ENCODE results near the gene FAM186B. TPM values are rescaled to one million over a fixed set of nuclear protein-coding genes. Genes with fewer than 3 reads are reported as not detected.

The FAM186B gene
- total and polyA plus RNA-seq, 2 of the 13 experiments (the other 11 are each of a cell fraction or from before 2014, with no cell fraction given): 0.07 to 0.20 TPM

- BruUV-seq (replicated peaks): no TSS peak
- no peak for FAIRE-seq
- Histone ChIP-seq H2AFZ (ENCODE audit: low read length) (no peak overlapping the region), H4K20me1 (ENCODE audit: insufficient read depth, low read length) (no peaks in the 10 kb centered on the region), H3K27me3 (ENCODE audit: control insufficient read depth in 1 of 2, insufficient read depth in 2 of 2, low read length in 2 of 2) (no peaks in the 10 kb centered on the region), H3K4me3 (replicated peaks in 1 of 3; ENCODE audit: insufficient read depth in 1 of 3, low read depth in 2 of 3, low read length in 3 of 3) (no peak overlapping the region), H3K36me3 (replicated peaks in 1 of 2; ENCODE audit: control insufficient read depth in 1 of 2, insufficient read depth in 2 of 2, low read length in 2 of 2) (no peaks in the 10 kb centered on the region), H3K9me3 (ENCODE audit: low read length) (no peaks in the 10 kb centered on the region), H3K9ac (ENCODE audit: insufficient read depth, low read depth, low read length) (no peak overlapping the region), H3K4me1 (ENCODE audit: insufficient read depth, low read length) (0 out of 2 replicates have a peak, but pooled peaks cover under 1% of the 10 kb centered on the region), H3K4me2 (ENCODE audit: low read depth, low read length) (no peak overlapping the region), H3K79me2 (ENCODE audit: insufficient read depth, low read length) (no peaks in the 10 kb centered on the region), H3K27ac (ENCODE audit: extremely low read length, insufficient read depth, low read length) (no peak overlapping the region)
- in situ Hi-C loops (cut with HindIII; ENCODE audit: extremely low pct_ligation_motif_present, low pct_unique_long_range_greater_than_20kb) (no loop called here), intact Hi-C loops (cut with micrococcal nuclease; ENCODE audit: unreplicated experiment) (no loop called here)
- ChIA-PET POLR2A (interaction anchor here (1.0 kb wide), 1 partner anchor 22 kb away, joined by 3 read pairs; no protein-coding TSS in a partner anchor), CTCF (ENCODE audit: low intra/inter-chr PET ratio, low total read pairs) (no interaction called here)
- no peak for ATAC-seq
- no peak for TF ChIP-seq ZNF225 (CRISPR knock-in tag; IDR thresholded peaks at IDR 0.05)
- no peak for TF ChIP-seq SNAPC5 (CRISPR knock-in tag; IDR thresholded peaks at IDR 0.05; ENCODE audit: borderline replicate concordance)
- TF ChIP-seq HDAC2 (CRISPR knock-in tag; IDR thresholded peaks at IDR 0.05): no peak
- 90% methylated on average over 6 of the region's 6 CpGs for WGBS (ENCODE audit: low lambda C conversion rate)
- no peak for DNase-seq (ENCODE audit: low spot score)
Measured at GRCh38 chr12:49631336-49631907, 26.0 kb upstream of the FAM186B start.

GRCh38 chr12:49627752-49628360, 22.4 kb upstream of the FAM186B start:
- no peak for FAIRE-seq
- Histone ChIP-seq H3K79me2 (ENCODE audit: insufficient read depth, low read length) (no peaks in the 10 kb centered on the region), H3K9me3 (ENCODE audit: low read length) (no peaks in the 10 kb centered on the region), H3K36me3 (replicated peaks in 1 of 2; ENCODE audit: control insufficient read depth in 1 of 2, insufficient read depth in 2 of 2, low read length in 2 of 2) (no peaks in the 10 kb centered on the region), H3K9ac (ENCODE audit: insufficient read depth, low read depth, low read length) (no peak overlapping the region), H2AFZ (ENCODE audit: low read length) (no peak overlapping the region), H3K4me1 (ENCODE audit: insufficient read depth, low read length) (peaks cover 11% of the 10 kb centered on the region), H3K27me3 (ENCODE audit: control insufficient read depth in 1 of 2, insufficient read depth in 2 of 2, low read length in 2 of 2) (no peaks in the 10 kb centered on the region), H3K4me2 (ENCODE audit: low read depth, low read length) (no peak overlapping the region), H3K27ac (ENCODE audit: extremely low read length, insufficient read depth, low read length) (no peak overlapping the region), H3K4me3 (replicated peaks in 1 of 3; ENCODE audit: insufficient read depth in 1 of 3, low read depth in 2 of 3, low read length in 3 of 3) (no peak overlapping the region), H4K20me1 (ENCODE audit: insufficient read depth, low read length) (no peaks in the 10 kb centered on the region)
- no peak for ATAC-seq
- WGBS (ENCODE audit: low lambda C conversion rate): 88% methylated on average over 3 of the region's 3 CpGs
- intact Hi-C loops (cut with micrococcal nuclease; ENCODE audit: unreplicated experiment) (no loop called here), in situ Hi-C loops (cut with HindIII; ENCODE audit: extremely low pct_ligation_motif_present, low pct_unique_long_range_greater_than_20kb) (no loop called here)
- no TSS peak for BruUV-seq (replicated peaks)
- TF ChIP-seq ZSCAN5A (CRISPR knock-in tag; IDR thresholded peaks at IDR 0.05; ENCODE audit: borderline replicate concordance): no peak
- TF ChIP-seq, protein P1, sequence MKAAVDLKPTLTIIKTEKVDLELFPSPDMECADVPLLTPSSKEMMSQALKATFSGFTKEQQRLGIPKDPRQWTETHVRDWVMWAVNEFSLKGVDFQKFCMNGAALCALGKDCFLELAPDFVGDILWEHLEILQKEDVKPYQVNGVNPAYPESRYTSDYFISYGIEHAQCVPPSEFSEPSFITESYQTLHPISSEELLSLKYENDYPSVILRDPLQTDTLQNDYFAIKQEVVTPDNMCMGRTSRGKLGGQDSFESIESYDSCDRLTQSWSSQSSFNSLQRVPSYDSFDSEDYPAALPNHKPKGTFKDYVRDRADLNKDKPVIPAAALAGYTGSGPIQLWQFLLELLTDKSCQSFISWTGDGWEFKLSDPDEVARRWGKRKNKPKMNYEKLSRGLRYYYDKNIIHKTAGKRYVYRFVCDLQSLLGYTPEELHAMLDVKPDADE (CRISPR knock-in tag; IDR thresholded peaks at IDR 0.05): no peak
- no peak for TF ChIP-seq ZNF841 (CRISPR knock-in tag; IDR thresholded peaks at IDR 0.05; ENCODE audit: borderline replicate concordance)
- TF ChIP-seq BRF2 (CRISPR knock-in tag; IDR thresholded peaks at IDR 0.05): no peak
- TF ChIP-seq MIER2 (CRISPR knock-in tag; IDR thresholded peaks at IDR 0.05): no peak
- TF ChIP-seq CBX5 (CRISPR knock-in tag; IDR thresholded peaks at IDR 0.05; ENCODE audit: borderline replicate concordance): no peak
- no peak for TF ChIP-seq ZNF280B (CRISPR knock-in tag; IDR thresholded peaks at IDR 0.05; ENCODE audit: borderline replicate concordance)
- DNase-seq (ENCODE audit: low spot score): no peak
- ChIA-PET POLR2A (interaction anchor here (0.6 kb wide), 1 partner anchor 1135 kb away, joined by 6 read pairs; no protein-coding TSS in a partner anchor), CTCF (ENCODE audit: low intra/inter-chr PET ratio, low total read pairs) (no interaction called here)
